GM13977 (cell line): Measurements from ENCODE around the gene PLXDC1.
"Not testable (repeated sequence)": the region's sequence is repeated elsewhere in the genome, so short reads cannot be mapped to it uniquely, and the experiment has no call there.

Experiments used
- DNase-seq: peaks from one replicate; pipeline ENCODE4 v3.0.0; 2012; ENCODE audit warnings: low spot score
- CTCF ChIP-seq: IDR thresholded peaks from 2 replicates; pipeline ENCODE4 v1.5.1; 2012; ENCODE audit warnings: mild to moderate bottlenecking, control low read depth; ENCODE audit not compliant: insufficient read depth; ENCODE audit errors: extremely low read depth, missing control alignments
- in situ Hi-C: fragments of 300-500 bp; cut with MboI; formaldehyde crosslinking; loops from one replicate; pipeline ENCODE4 v1.12.0; 2022; ENCODE audit warnings: low sequenced_read_pairs, low pct_unique_long_range_greater_than_20kb, mixed read lengths, inconsistent platforms; ENCODE audit not compliant: unreplicated experiment

PLXDC1 gene

DNA sequence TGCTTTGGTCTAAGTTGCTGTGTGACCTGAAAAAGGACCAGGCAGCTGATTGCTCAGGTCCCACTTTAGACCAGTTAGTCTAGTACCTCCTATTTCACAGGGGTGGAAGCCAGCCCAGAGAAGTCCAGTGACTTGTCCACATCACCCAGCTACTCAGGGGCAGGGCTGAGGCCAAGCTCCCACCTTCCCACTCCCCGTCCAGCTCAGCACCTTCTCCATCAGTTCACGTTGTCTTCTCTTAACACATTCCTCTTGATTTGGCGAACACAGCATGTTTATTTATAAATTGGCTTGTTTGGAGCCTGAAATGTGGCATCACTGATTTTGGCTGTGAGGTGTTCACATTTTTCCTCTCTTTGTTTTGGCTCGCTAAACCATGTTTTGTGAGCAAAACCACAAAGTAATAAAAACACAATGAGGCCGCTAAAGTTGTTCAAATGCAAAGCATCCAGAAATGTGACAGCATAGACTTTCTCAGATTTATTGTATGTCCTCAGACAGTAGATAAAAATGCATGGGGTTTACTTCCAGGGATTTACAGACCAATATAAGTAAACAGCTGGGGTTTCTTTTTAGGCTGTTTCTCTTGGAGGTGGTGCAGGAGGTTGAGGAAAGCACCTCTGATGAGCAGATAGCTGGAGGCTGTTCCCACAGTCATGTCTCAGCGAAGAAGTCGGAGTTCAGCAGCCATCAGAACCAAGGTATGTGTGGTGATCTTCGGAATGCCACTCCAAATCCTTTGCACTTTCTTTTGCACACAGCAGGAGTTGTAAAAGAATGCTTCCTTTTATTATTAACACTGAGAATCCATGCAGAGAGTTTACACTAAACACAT, 88.4 kb downstream of the PLXDC1 start:
- no peak for TF ChIP-seq CTCF
- DNase-seq: no peak
- in situ Hi-C loops: no loop called here

GRCh38 chr17:39058524-39058923, 92.9 kb downstream of the PLXDC1 start:
- no peak for TF ChIP-seq CTCF
- in situ Hi-C loops: no loop called here
- no peak for DNase-seq

GRCh38 chr17:39057701-39058206, 93.7 kb downstream of the PLXDC1 start:
- no peak for TF ChIP-seq CTCF
- in situ Hi-C loops: no loop called here

DNA sequence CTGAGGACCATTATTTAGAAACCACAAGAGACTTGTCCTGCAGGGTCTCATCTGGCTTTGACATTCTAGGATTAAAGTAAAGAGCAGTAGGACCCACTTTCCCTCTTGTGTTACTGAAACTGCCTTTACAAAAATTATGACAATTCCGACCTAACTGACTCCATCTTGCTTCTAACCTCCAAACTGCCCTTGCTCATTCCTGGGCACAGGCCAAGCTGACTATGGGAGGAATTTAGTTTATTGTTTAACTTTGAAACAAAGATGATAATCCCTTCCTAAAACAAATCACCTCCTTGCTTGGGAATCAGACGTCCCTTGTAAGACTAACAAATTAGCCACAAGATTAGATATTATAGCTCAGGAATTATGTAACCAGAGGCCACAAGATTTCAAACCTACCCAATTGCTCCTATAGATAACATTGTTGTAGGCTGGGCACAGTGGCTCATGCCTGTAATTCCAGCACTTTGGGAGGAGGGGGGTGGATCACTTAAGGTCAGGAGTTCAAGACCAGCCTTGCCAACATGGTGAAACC, 97.3 kb downstream of the PLXDC1 start:
- no peak for DNase-seq
- no peak for TF ChIP-seq CTCF
- in situ Hi-C loops: no loop called here

More at GRCh38 chr17:39057701-39058206, 93.7 kb downstream of the PLXDC1 start:
- no peak for DNase-seq

DNA sequence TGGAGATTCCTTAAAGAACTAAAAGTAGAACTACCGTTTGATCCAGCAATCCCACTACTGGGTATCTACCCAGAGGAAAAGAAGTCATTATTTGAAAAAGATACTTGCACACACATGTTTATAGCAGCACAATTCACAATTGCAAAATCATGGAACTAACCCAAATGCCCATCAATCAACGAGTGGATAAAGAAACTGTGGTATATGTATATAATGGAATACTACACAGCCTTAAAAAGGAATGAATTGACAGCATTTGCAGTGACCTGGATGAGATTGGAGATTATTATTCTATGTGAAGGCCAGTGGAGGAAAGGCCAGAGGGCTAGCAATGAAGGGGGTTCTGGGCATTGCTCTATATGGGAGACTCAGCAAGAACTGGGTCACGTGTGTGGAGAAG, 99.0 kb downstream of the PLXDC1 start:
- DNase-seq, in situ Hi-C loops: not testable (repeated sequence)

GRCh38 chr17:39051001-39051585, 100.3 kb downstream of the PLXDC1 start:
- in situ Hi-C loops: no loop called here
- DNase-seq: no peak
- no peak for TF ChIP-seq CTCF
